Measurements from ENCODE around the gene DEAF1. TPM values are rescaled to one million over a fixed set of nuclear protein-coding genes. Genes with fewer than 3 reads are reported as not detected.

Gene DEAF1
- polyA plus RNA-seq, 2 donors, result 20.3 to 42.4 TPM

GRCh38 chr11:721741-722345 lies 26.8 kb upstream of the DEAF1 start:
- Histone ChIP-seq H3K27me3 (ENCODE audit: control insufficient read depth in 1 of 2, insufficient read depth in 2 of 2, low read length in 2 of 2) (no peaks in the 10 kb centered on the region), H3K9me3 (ENCODE audit: control insufficient read depth in 2 of 2, insufficient read depth in 1 of 2, low read depth in 1 of 2, low read length in 1 of 2) (no peaks in the 10 kb centered on the region), H3K4me1 (ENCODE audit: control insufficient read depth in 2 of 2, insufficient read depth in 2 of 2, low read length in 1 of 2) (peaks cover 7 to 12% of the 10 kb centered on the region in 2 donors), H3K27ac (ENCODE audit: low read depth in 2 of 2, low read length in 1 of 2) (no peak overlapping the region), H3K4me3 (ENCODE audit: low read depth in 1 of 2, low read length in 2 of 2) (no peak overlapping the region), H3K36me3 (ENCODE audit: control insufficient read depth in 2 of 2, insufficient read depth in 2 of 2, low read length in 1 of 2) (peaks cover 0 to 42% of the 10 kb centered on the region in 2 donors)
- 51 to 53% methylated on average over 32 to 33 of the region's 33 CpGs for WGBS, 2 donors

GRCh38 chr11:721247-721740 lies 26.3 kb upstream of the DEAF1 start:
- H3K9me3 ChIP-seq (ENCODE audit: control insufficient read depth in 2 of 2, insufficient read depth in 1 of 2, low read depth in 1 of 2, low read length in 1 of 2), result no peaks in the 10 kb centered on the region
- H3K27me3 ChIP-seq (ENCODE audit: control insufficient read depth in 1 of 2, insufficient read depth in 2 of 2, low read length in 2 of 2), result no peaks in the 10 kb centered on the region
- peaks cover 0 to 42% of the 10 kb centered on the region in 2 donors for H3K36me3 ChIP-seq (ENCODE audit: control insufficient read depth in 2 of 2, insufficient read depth in 2 of 2, low read length in 1 of 2)
- WGBS, 2 donors, result 57 to 61% methylated on average over 24 to 28 of the region's 28 CpGs
- no peak overlapping the region for H3K4me3 ChIP-seq (ENCODE audit: low read depth in 1 of 2, low read length in 2 of 2)
- peaks cover 7% of the 10 kb centered on the region in 2 donors for H3K4me1 ChIP-seq (ENCODE audit: control insufficient read depth in 2 of 2, insufficient read depth in 2 of 2, low read length in 1 of 2)
- no peak overlapping the region for H3K27ac ChIP-seq (ENCODE audit: low read depth in 2 of 2, low read length in 1 of 2)

- WGBS, 2 donors, result 35 to 45% methylated on average over 35 to 53 of the region's 53 CpGs
- Histone ChIP-seq H3K4me3 (ENCODE audit: low read depth in 1 of 2, low read length in 2 of 2) (no peak overlapping the region), H3K9me3 (ENCODE audit: control insufficient read depth in 2 of 2, insufficient read depth in 1 of 2, low read depth in 1 of 2, low read length in 1 of 2) (no peaks in the 10 kb centered on the region), H3K4me1 (ENCODE audit: control insufficient read depth in 2 of 2, insufficient read depth in 2 of 2, low read length in 1 of 2) (peaks cover 7% of the 10 kb centered on the region in 2 donors), H3K27me3 (ENCODE audit: control insufficient read depth in 1 of 2, insufficient read depth in 2 of 2, low read length in 2 of 2) (no peaks in the 10 kb centered on the region), H3K36me3 (ENCODE audit: control insufficient read depth in 2 of 2, insufficient read depth in 2 of 2, low read length in 1 of 2) (peaks cover 0 to 42% of the 10 kb centered on the region in 2 donors), H3K27ac (ENCODE audit: low read depth in 2 of 2, low read length in 1 of 2) (peak overlapping the region in 1 of 2 donors; percentile 26)
Observed at GRCh38 chr11:720642-721246, 25.7 kb upstream of the DEAF1 start.

- 77 to 79% methylated on average over 35 of the region's 35 CpGs for WGBS, 2 donors
- no peak overlapping the region for H3K4me3 ChIP-seq (ENCODE audit: low read depth in 1 of 2, low read length in 2 of 2)
- H3K9me3 ChIP-seq (ENCODE audit: control insufficient read depth in 2 of 2, insufficient read depth in 1 of 2, low read depth in 1 of 2, low read length in 1 of 2), result no peaks in the 10 kb centered on the region
- peak overlapping the region in 1 of 2 donors; percentile 26 for H3K27ac ChIP-seq (ENCODE audit: low read depth in 2 of 2, low read length in 1 of 2)
- H3K27me3 ChIP-seq (ENCODE audit: control insufficient read depth in 1 of 2, insufficient read depth in 2 of 2, low read length in 2 of 2), result no peaks in the 10 kb centered on the region
- H3K4me1 ChIP-seq (ENCODE audit: control insufficient read depth in 2 of 2, insufficient read depth in 2 of 2, low read length in 1 of 2), result peaks cover 3 to 5% of the 10 kb centered on the region in 2 donors
- peaks cover 0 to 42% of the 10 kb centered on the region in 2 donors for H3K36me3 ChIP-seq (ENCODE audit: control insufficient read depth in 2 of 2, insufficient read depth in 2 of 2, low read length in 1 of 2)
Observed at GRCh38 chr11:720017-720641, 25.1 kb upstream of the DEAF1 start.

- Histone ChIP-seq H3K9me3 (ENCODE audit: control insufficient read depth in 2 of 2, insufficient read depth in 1 of 2, low read depth in 1 of 2, low read length in 1 of 2) (no peaks in the 10 kb centered on the region), H3K4me3 (ENCODE audit: low read depth in 1 of 2, low read length in 2 of 2) (no peak overlapping the region), H3K27me3 (ENCODE audit: control insufficient read depth in 1 of 2, insufficient read depth in 2 of 2, low read length in 2 of 2) (no peaks in the 10 kb centered on the region), H3K4me1 (ENCODE audit: control insufficient read depth in 2 of 2, insufficient read depth in 2 of 2, low read length in 1 of 2) (peaks cover 3 to 5% of the 10 kb centered on the region in 2 donors), H3K27ac (ENCODE audit: low read depth in 2 of 2, low read length in 1 of 2) (peak overlapping the region in 1 of 2 donors; percentile 15), H3K36me3 (ENCODE audit: control insufficient read depth in 2 of 2, insufficient read depth in 2 of 2, low read length in 1 of 2) (peaks cover 0 to 35% of the 10 kb centered on the region in 2 donors)
- WGBS, 2 donors, result 80 to 86% methylated on average over 34 of the region's 34 CpGs
Observed at GRCh38 chr11:719214-720016, 24.4 kb upstream of the DEAF1 start.

GRCh38 chr11:714436-714835 lies 19.4 kb upstream of the DEAF1 start:
- H3K4me3 ChIP-seq (ENCODE audit: low read depth in 1 of 2, low read length in 2 of 2), result no peak overlapping the region
- H3K4me1 ChIP-seq (ENCODE audit: control insufficient read depth in 2 of 2, insufficient read depth in 2 of 2, low read length in 1 of 2), result peaks cover under 1 to 7% of the 10 kb centered on the region in 2 donors
- H3K27ac ChIP-seq (ENCODE audit: low read depth in 2 of 2, low read length in 1 of 2), result no peak overlapping the region
- 95 to 98% methylated on average over 6 of the region's 6 CpGs for WGBS, 2 donors
- H3K36me3 ChIP-seq (ENCODE audit: control insufficient read depth in 2 of 2, insufficient read depth in 2 of 2, low read length in 1 of 2), result peaks cover 0 to 14% of the 10 kb centered on the region in 2 donors
- H3K9me3 ChIP-seq (ENCODE audit: control insufficient read depth in 2 of 2, insufficient read depth in 1 of 2, low read depth in 1 of 2, low read length in 1 of 2), result no peaks in the 10 kb centered on the region
- H3K27me3 ChIP-seq (ENCODE audit: control insufficient read depth in 1 of 2, insufficient read depth in 2 of 2, low read length in 2 of 2), result no peaks in the 10 kb centered on the region

GRCh38 chr11:709109-709997 lies 14.3 kb upstream of the DEAF1 start:
- H3K4me3 ChIP-seq (ENCODE audit: low read depth in 1 of 2, low read length in 2 of 2), result peak overlapping the region; percentile 25 to 29
- H3K4me1 ChIP-seq (ENCODE audit: control insufficient read depth in 2 of 2, insufficient read depth in 2 of 2, low read length in 1 of 2), result peaks cover 4 to 25% of the 10 kb centered on the region in 2 donors
- whole genome bisulfite sequencing, 2 donors, result 69 to 71% methylated on average over 25 to 27 of the region's 27 CpGs

GRCh38 chr11:708511-708910 lies 13.5 kb upstream of the DEAF1 start:
- H3K4me3 ChIP-seq (ENCODE audit: low read depth in 1 of 2, low read length in 2 of 2), result peak overlapping the region; percentile 58 to 85
- 66 to 67% methylated on average over 7 of the region's 7 CpGs for WGBS, 2 donors
- H3K27me3 ChIP-seq (ENCODE audit: control insufficient read depth in 1 of 2, insufficient read depth in 2 of 2, low read length in 2 of 2), result no peaks in the 10 kb centered on the region
- H3K36me3 ChIP-seq (ENCODE audit: control insufficient read depth in 2 of 2, insufficient read depth in 2 of 2, low read length in 1 of 2), result peaks cover 0 to 20% of the 10 kb centered on the region in 2 donors
- peaks cover 4 to 29% of the 10 kb centered on the region in 2 donors for H3K4me1 ChIP-seq (ENCODE audit: control insufficient read depth in 2 of 2, insufficient read depth in 2 of 2, low read length in 1 of 2)
- H3K27ac ChIP-seq (ENCODE audit: low read depth in 2 of 2, low read length in 1 of 2), result peak overlapping the region; percentile 23 to 91
- H3K9me3 ChIP-seq (ENCODE audit: control insufficient read depth in 2 of 2, insufficient read depth in 1 of 2, low read depth in 1 of 2, low read length in 1 of 2), result no peaks in the 10 kb centered on the region

More at GRCh38 chr11:709109-709997, 14.3 kb upstream of the DEAF1 start:
- Histone ChIP-seq H3K27me3 (ENCODE audit: control insufficient read depth in 1 of 2, insufficient read depth in 2 of 2, low read length in 2 of 2) (no peaks in the 10 kb centered on the region), H3K36me3 (ENCODE audit: control insufficient read depth in 2 of 2, insufficient read depth in 2 of 2, low read length in 1 of 2) (peaks cover 0 to 18% of the 10 kb centered on the region in 2 donors), H3K27ac (ENCODE audit: low read depth in 2 of 2, low read length in 1 of 2) (peak overlapping the region; percentile 36 to 61), H3K9me3 (ENCODE audit: control insufficient read depth in 2 of 2, insufficient read depth in 1 of 2, low read depth in 1 of 2, low read length in 1 of 2) (no peaks in the 10 kb centered on the region)
